ENCODE measurements around the gene CES5A.
"Not testable (repeated sequence)": the region's sequence is repeated elsewhere in the genome, so short reads cannot be mapped to it uniquely, and the experiment has no call there.

The CES5A gene

GRCh38 chr16:55872130-55872529, 3.0 kb downstream of the CES5A start:
- no peak for DNase-seq

GRCh38 chr16:55871411-55872038, 3.6 kb downstream of the CES5A start:
- no peak for DNase-seq

- DNase-seq: no peak
These were observed 6.2 kb downstream of the CES5A start for GRCh38 chr16:55868980-55869379.

DNA sequence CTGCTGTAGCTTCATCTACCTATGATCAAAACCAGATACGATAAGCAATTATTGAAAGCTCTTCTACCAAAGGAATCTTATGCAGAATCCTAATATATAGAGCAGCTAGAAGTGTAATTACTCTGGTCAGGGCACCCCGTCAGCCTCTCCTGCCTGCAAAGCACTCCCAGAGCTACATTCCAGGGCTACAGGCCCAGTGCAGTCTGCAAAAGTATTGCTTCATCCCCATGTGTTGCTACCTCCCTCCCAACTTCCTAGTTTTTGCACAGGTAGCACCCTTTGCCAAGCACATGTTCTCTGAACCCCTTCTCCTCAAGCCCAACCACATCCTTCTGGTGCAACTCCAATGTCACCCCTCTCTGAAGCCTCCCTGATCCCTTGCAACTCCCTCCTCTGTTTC, 7.0 kb downstream of the CES5A start:
- no peak for DNase-seq

- no peak for DNase-seq
These were observed 13.9 kb downstream of the CES5A start for GRCh38 chr16:55861288-55861687.

- DNase-seq: not testable (repeated sequence)
These were observed 17.5 kb downstream of the CES5A start for GRCh38 chr16:55857650-55858049.

DNA sequence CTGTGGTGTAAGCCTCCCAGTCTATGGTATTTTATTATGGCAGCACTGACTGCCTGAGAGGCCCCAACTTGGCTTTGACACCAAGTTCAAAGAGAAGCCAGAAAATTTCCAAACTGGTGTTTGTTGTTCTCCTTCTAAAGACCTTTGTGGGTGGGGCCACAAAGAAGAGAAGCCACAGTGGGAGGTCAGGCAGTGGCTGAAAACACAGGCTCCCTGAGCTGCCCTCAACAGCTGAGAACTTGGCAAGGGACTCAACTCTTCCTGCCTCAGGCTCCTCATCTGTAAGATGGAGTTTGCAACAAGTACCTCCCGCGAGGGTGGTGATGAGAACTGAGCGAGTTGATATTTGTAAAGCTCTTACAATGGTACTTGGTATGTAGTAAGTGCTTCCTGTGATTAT, 18.2 kb downstream of the CES5A start:
- no peak for DNase-seq

- DNase-seq: no peak
These were observed 22.1 kb downstream of the CES5A start for GRCh38 chr16:55853114-55853513.

DNA sequence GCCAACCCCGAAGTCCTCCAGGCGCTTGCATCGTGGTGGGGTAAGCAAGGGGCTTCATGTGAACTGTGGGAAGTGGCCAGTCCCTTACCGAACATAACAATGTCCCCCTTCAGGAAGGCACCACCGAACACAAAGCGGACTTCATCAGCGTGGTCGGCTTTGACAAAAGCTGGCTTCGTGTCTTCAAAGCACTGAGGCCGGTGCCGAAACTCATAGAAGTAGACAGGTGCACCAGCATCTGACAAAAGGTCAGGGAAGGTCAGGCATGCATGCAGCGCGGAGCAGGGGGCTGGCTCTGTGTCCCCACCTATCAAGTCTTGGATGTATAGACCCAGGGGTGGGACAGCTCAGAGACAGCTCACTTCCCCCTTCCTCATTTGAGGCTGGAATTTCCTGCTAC, 25.6 kb downstream of the CES5A start:
- no peak for DNase-seq

DNA sequence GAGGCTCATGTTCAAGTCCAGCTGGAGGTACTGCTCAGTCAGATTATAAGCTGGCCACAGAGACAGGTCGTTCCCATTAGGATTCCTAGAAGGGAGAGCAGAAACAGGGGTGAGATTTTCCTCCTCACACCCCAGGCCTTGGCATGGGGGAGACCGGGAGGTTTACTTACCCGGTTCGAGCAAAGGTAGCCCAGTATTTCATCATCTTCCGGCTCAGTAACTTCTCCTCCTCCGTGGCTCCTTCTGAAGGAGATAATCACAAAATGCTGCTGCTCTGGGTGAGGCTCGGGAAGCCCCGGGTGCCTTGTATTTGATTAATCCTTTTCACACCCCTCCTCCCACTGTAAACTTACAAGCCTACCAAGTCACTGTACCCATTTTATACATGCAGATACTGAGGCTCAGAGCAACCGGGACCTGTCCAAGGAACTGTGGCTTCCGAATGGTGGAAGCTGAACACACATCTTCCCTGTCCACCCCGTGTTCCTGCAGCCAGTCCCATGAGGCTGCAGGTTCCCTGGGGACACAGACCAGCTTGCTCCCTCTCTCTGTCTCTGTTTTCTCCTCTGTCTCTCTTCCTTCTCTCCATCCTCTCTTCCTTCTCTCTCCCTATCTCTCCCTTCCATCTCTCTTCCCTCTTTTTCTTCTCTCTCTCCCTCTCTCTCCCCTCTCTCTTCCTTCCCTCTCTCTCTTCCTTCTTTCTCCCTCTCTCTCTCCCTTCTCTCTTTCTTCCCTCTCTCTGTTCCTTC, 28.4 kb downstream of the CES5A start:
- no peak for DNase-seq

- DNase-seq: no peak
These were observed 32.1 kb downstream of the CES5A start for GRCh38 chr16:55843105-55843395.

DNA sequence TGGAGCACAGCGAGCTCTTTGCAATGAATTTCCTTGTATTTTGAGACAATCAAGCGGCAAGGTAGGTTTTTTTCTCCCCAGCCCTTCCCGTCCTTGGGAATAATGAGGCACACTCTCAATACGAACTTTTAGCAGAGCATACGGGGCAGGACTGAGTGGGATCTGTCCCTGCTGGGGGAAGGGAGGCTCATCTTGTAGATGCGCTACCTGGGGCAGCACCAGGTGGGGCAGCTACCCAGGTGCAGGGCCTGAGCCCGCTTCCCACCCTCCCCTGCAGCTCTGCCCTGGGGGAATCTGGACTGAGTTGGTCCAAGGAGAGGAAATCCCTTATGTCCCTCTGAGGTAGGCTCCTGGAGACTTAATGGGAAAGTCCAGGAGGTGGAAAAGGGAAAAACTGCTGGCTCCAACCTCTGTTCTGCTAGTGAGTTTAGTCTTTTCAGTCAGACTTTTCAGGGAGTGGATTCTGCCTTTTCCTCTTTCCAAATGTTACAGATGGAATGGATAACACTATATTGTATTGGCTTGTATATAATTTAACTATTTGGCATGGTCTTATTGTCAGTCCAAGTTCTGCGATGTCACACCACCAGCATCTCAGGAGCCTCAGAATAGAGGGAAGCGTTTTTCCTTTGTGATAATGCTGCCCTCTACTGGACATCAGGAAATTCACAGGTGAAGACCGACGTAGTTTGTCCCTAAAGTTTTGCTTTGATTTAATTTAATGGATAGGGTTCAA, 32.6 kb downstream of the CES5A start:
- peak; percentile 75 for DNase-seq

DNA sequence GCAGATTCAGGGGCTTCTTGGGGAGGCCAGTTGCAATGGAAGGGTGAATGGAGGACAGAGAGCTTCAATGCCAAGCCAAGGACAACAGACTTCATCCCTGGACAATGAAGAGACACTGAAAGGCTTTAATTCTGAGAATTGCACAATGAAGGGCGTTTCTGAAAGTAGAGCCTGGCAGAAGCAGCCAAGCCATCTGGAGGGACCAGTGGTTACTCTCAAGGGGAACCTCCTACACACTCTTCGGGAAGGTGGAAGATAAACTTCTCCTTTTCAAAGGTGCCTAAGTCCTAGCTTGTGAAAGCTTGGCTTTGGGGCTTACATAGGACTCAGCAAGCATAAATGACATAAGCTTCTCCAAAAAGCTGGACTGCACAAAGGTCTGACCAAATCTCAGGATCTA, 36.1 kb downstream of the CES5A start:
- DNase-seq: no peak

DNA sequence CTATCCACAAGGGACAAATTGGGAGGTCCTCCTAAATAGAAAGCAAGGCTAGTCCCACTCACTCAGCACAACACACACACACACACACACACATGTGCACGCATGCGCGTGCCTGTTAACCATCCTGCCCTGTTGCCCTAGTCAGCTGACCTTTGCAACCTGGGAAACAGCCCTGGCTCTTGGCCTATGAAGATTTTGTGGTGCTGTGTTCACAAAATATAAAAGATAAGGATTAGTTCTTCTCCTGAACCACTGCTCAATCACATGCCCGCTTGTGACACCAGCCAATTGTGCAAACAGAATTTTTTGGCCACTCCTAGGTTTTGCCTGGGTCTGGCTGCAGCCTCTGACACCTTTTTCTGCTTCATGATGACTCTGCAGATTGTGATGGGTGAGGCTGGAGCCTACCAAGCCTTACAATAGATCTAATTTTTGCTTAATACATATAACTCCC, 39.0 kb downstream of the CES5A start:
- DNase-seq: no peak

GRCh38 chr16:55835581-55835980, 39.6 kb downstream of the CES5A start:
- no peak for DNase-seq

DNA sequence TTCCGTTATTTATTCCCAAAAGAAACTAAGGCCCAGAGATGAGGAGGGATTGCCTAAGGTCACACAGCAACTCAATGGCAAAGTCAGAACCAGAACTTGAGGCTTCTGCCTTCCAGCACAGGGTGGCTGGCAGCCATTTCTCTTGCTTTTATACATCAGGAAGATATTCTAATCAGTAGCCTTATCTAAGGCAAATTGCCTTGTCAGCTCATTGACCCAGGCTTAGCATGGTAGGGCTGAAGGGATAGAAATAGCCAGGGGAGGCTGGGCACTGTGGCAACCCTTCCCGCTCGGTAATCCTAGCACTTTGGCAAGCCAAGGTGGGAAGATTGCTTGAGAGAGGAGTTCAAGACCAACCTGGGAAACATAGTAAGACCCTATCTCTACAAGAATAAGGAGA, 40.0 kb downstream of the CES5A start:
- DNase-seq: not testable (repeated sequence)

GRCh38 chr16:55834049-55834448, 41.1 kb downstream of the CES5A start:
- DNase-seq: no peak

GRCh38 chr16:55832773-55833691, 42.1 kb downstream of the CES5A start, which contains the start of gene CES1:
CES1 (minus strand) TSS chr16:55833096; CDS start chr16:55833055, 41 bp downstream.
- DNase-seq: no peak

DNA sequence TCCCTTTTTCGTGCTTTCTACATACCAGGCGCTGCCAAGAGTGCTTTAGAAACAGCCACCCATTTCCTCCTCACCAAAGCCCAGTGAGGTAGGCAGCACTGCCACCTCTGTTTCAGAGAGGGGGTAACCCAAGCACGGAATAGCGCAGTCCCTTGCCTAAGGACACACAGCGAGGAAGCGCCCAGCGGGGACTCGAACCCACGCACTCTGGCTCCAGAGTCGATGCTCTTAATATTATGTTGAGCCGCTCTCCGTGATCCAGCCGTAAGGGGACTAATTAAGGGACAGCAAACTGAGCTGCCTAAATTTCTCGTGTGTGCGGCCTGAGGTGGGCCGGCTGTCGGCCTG, 42.8 kb downstream of the CES5A start:
- no peak for DNase-seq

DNA sequence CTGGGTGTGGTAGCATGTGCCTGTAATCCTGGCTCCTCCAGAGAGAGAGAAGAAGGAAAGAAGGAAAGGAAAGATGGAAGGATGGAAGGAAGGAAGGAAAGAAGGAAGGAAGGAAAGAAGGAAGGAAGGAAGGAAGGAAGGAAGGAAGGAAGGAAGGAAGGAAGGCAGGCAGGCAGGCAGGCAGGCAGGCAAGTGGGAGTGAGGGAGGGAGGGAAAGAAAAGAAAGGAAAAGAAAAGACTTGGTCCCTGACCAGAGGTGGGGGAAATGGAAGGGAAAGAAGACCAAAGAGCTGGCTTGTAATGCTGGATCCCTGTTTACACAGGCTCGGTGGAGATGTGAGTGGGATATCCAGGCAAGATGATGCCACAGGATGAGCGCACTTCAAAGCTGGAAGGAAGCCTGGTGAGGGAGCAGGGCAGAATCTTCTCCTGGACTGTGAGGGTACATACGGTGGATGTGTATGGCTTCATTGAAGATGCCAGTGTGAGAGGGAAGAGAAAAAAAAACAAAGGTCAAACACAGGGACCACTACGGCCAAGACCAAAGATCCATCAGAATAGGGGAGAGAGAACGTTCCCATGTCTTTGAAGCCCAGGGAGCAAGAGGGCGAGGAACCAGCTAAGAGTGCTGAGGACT, 44.4 kb downstream of the CES5A start:
- DNase-seq: no peak

DNA sequence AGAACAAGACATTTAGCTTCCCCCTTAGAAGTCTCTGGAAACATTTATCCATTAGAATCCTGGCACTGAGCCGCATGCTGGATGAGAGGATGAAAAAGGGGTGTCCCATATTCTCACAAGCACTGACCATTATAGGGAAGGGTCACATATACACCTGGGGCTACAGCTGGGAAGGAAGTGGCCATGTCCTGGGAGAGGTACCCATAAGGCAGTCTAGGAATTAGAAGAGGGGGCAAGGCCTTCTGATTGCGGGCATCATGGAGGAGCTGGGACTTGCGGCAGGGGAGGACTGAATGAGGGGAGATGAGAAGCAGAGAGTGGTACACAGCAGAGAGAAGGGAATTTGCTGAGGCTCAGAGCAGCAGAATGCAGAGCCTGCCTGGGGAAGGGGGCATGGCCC, 45.9 kb downstream of the CES5A start:
- DNase-seq: not testable (repeated sequence)

DNA sequence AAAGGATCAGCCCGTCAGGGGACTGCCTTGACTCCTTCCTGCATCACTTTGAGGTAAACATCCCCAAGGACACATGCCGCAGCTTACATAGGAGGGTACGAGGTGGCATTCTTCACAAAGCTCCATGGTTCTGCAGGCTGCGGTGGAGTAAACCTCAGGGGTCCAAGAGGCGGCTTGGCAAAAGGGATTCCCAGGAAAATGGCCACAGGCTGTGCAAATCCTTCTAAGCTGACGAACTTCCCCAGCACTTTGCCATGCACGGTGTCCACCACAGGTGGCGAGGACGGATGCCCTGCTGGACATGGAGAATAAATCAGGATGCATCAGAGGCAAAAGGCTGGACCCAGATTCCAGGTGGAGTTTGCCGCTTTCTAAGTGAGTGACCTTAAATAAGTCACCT, 46.5 kb downstream of the CES5A start:
- no peak for DNase-seq

Measured in NCI-H1694 treated with DMSO at 0.1 percent for 48 hours (cell line).